ENCODE data around the gene MBTPS1.

DNA sequence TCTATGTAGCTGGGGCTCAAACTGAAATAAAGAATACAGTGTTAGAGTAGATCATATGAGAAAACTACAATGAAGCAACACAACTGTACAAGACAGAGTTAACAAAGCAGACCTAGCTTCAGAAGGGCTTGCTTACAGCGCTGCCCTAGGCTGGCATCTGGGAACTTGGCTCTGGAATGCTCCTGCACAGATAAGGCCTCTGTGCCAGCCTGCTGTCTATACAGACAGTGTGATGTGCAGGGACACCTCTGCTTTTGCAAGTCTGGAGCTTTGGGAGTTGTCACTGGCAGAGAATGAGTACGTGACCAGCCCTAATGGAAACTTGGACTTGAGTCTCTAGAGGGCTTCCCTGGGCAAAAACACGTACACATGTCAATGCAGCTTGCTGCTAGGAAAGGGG is 42.0 kb downstream of the MBTPS1 start:
- TF ChIP-seq, protein P1, sequence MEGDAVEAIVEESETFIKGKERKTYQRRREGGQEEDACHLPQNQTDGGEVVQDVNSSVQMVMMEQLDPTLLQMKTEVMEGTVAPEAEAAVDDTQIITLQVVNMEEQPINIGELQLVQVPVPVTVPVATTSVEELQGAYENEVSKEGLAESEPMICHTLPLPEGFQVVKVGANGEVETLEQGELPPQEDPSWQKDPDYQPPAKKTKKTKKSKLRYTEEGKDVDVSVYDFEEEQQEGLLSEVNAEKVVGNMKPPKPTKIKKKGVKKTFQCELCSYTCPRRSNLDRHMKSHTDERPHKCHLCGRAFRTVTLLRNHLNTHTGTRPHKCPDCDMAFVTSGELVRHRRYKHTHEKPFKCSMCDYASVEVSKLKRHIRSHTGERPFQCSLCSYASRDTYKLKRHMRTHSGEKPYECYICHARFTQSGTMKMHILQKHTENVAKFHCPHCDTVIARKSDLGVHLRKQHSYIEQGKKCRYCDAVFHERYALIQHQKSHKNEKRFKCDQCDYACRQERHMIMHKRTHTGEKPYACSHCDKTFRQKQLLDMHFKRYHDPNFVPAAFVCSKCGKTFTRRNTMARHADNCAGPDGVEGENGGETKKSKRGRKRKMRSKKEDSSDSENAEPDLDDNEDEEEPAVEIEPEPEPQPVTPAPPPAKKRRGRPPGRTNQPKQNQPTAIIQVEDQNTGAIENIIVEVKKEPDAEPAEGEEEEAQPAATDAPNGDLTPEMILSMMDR (IDR thresholded peaks at IDR 0.05; ENCODE audit: low read depth, low read length), result no peak
- TF ChIP-seq POLR2A (IDR thresholded peaks at IDR 0.05; ENCODE audit: extremely low read depth, insufficient read length), result no peak
- TF ChIP-seq MYC (IDR thresholded peaks at IDR 0.05; ENCODE audit: low read depth, low read length), result no peak
- TF ChIP-seq, protein P2, sequence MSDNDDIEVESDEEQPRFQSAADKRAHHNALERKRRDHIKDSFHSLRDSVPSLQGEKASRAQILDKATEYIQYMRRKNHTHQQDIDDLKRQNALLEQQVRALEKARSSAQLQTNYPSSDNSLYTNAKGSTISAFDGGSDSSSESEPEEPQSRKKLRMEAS (IDR thresholded peaks at IDR 0.05; ENCODE audit: low read depth, low read length), result no peak
